ENCODE data around the gene CTSV.

GRCh38 chr9:97067490-97067889 lies 28.5 kb upstream of the CTSV start:
- TF ChIP-seq, protein P1, sequence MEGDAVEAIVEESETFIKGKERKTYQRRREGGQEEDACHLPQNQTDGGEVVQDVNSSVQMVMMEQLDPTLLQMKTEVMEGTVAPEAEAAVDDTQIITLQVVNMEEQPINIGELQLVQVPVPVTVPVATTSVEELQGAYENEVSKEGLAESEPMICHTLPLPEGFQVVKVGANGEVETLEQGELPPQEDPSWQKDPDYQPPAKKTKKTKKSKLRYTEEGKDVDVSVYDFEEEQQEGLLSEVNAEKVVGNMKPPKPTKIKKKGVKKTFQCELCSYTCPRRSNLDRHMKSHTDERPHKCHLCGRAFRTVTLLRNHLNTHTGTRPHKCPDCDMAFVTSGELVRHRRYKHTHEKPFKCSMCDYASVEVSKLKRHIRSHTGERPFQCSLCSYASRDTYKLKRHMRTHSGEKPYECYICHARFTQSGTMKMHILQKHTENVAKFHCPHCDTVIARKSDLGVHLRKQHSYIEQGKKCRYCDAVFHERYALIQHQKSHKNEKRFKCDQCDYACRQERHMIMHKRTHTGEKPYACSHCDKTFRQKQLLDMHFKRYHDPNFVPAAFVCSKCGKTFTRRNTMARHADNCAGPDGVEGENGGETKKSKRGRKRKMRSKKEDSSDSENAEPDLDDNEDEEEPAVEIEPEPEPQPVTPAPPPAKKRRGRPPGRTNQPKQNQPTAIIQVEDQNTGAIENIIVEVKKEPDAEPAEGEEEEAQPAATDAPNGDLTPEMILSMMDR (conservative IDR thresholded peaks at IDR 0.05; ENCODE audit: low read depth, low read length): no peak
- no peak for TF ChIP-seq EZH2 (IDR thresholded peaks at IDR 0.05; ENCODE audit: borderline replicate concordance, low read depth, low read length, poor library complexity, severe bottlenecking)

All from A673 (cell line).